Measurements from ENCODE around the gene NINL. TPM values are rescaled to one million over a fixed set of nuclear protein-coding genes. Genes with fewer than 3 reads are reported as not detected.

NINL gene
- polyA plus RNA-seq, 1 of the 3 experiments (the other 2 are of a cell fraction), result 22.5 TPM

DNA sequence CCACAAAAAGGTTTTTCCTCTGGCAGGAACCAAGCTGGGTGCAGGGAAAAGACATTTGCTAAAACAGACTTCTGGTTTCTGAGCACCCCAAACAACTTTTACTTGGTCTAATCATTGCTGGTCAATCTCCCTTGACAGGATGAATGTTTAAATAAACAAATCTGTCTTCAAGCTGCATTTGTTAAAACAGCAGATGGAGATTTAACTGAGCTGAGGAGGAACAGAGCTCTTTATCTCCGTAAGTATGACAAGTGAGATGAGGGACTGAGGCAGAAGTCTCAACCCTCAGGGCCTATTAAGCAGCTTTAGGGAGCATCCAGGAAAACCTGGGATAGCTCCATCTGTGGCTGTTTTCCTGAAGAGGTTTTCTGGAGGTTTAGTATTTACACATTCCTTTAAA, 40.6 kb downstream of the NINL start (continued):
- TF ChIP-seq, protein P1, sequence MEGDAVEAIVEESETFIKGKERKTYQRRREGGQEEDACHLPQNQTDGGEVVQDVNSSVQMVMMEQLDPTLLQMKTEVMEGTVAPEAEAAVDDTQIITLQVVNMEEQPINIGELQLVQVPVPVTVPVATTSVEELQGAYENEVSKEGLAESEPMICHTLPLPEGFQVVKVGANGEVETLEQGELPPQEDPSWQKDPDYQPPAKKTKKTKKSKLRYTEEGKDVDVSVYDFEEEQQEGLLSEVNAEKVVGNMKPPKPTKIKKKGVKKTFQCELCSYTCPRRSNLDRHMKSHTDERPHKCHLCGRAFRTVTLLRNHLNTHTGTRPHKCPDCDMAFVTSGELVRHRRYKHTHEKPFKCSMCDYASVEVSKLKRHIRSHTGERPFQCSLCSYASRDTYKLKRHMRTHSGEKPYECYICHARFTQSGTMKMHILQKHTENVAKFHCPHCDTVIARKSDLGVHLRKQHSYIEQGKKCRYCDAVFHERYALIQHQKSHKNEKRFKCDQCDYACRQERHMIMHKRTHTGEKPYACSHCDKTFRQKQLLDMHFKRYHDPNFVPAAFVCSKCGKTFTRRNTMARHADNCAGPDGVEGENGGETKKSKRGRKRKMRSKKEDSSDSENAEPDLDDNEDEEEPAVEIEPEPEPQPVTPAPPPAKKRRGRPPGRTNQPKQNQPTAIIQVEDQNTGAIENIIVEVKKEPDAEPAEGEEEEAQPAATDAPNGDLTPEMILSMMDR (IDR thresholded peaks at IDR 0.05), result no peak
- TF ChIP-seq, protein P2, sequence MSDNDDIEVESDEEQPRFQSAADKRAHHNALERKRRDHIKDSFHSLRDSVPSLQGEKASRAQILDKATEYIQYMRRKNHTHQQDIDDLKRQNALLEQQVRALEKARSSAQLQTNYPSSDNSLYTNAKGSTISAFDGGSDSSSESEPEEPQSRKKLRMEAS (IDR thresholded peaks at IDR 0.05; ENCODE audit: low read depth), result no peak
- TF ChIP-seq FOXM1 (IDR thresholded peaks at IDR 0.05; ENCODE audit: low read depth) (no peak), EP300 (IDR thresholded peaks at IDR 0.05; ENCODE audit: borderline replicate concordance in 1 of 2, low read depth in 1 of 2, low read length in 1 of 2) (no peak), FOXJ3 (CRISPR knock-in tag; IDR thresholded peaks at IDR 0.05) (no peak), FOSL2 (IDR thresholded peaks at IDR 0.05; ENCODE audit: borderline replicate concordance, low read depth) (no peak)

DNA sequence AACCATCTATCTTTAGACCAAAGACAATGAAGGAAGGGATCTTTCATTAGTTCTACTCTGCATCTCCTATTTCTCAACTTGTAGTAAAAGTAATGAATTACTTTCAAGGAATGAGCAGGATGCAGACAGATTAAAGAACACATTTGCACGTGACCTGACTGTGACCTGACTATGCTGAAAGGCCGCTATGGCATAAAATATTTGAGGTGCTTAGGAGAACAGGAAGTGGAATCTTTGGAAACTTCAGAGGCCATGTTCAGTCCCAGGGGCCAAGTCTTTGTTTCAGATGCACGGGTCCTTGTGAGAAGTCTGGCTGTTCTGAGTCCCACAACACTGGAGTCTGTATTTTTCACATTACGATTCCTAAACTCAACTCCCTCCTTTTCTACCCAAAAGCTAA, 41.0 kb downstream of the NINL start:
- ChIA-PET POLR2A (no interaction called here), CTCF (no interaction called here)
- WGBS (ENCODE audit: low lambda C conversion rate), result 94% methylated on average over 4 of the region's 4 CpGs
- Histone ChIP-seq H3K9ac (no peak overlapping the region), H3K79me2 (ENCODE audit: insufficient read depth) (peaks cover 9% of the 10 kb centered on the region), H3K4me2 (0 out of 2 replicates have a peak overlapping the region, but pooled peaks have one; percentile 0), H3K9me2 (no peaks in the 10 kb centered on the region), H4K20me1 (ENCODE audit: insufficient read depth) (peaks cover 8% of the 10 kb centered on the region), H3K4me1 (ENCODE audit: control insufficient read depth in 1 of 2, insufficient read depth in 2 of 2, low read depth in 1 of 2, low read length in 1 of 2) (peaks cover 33 to 34% of the 10 kb centered on the region in 2 experiments), H2AFZ (ENCODE audit: low read depth) (no peak overlapping the region), H3K4me3 (ENCODE audit: low read depth in 2 of 2, low read length in 1 of 2) (no peak overlapping the region), H3K27ac (ENCODE audit: low read depth in 2 of 2, low read length in 1 of 2) (peak overlapping the region; percentile 45 to 67; a peak in 3 of 4 replicates), H3F3A (replicated peaks; ENCODE audit: insufficient read depth) (peaks cover 11% of the 10 kb centered on the region), H3K27me3 (ENCODE audit: insufficient read depth) (no peaks in the 10 kb centered on the region), H3K9me3 (no peaks in the 10 kb centered on the region), H3K36me3 (replicated peaks in 1 of 2; ENCODE audit: control insufficient read depth in 1 of 2, insufficient read depth in 2 of 2, low read length in 1 of 2) (no peaks in the 10 kb centered on the region)
- DNase-seq, result no peak
- TF ChIP-seq EP300 (IDR thresholded peaks at IDR 0.05; ENCODE audit: borderline replicate concordance in 1 of 2, low read depth in 1 of 2, low read length in 1 of 2) (no peak), SIN3A (IDR thresholded peaks at IDR 0.05; ENCODE audit: borderline replicate concordance, low read depth, low read length) (no peak), TAF1 (IDR thresholded peaks at IDR 0.05; ENCODE audit: borderline replicate concordance, low read depth, low read length) (no peak), RAD21 (IDR thresholded peaks at IDR 0.05; ENCODE audit: low read length) (no peak), FOXJ3 (CRISPR knock-in tag; IDR thresholded peaks at IDR 0.05) (no peak), RXRA (IDR thresholded peaks at IDR 0.05; ENCODE audit: borderline replicate concordance, low read depth) (no peak), RFX5 (IDR thresholded peaks at IDR 0.05; ENCODE audit: low read length) (no peak)
- TF ChIP-seq, protein P3, sequence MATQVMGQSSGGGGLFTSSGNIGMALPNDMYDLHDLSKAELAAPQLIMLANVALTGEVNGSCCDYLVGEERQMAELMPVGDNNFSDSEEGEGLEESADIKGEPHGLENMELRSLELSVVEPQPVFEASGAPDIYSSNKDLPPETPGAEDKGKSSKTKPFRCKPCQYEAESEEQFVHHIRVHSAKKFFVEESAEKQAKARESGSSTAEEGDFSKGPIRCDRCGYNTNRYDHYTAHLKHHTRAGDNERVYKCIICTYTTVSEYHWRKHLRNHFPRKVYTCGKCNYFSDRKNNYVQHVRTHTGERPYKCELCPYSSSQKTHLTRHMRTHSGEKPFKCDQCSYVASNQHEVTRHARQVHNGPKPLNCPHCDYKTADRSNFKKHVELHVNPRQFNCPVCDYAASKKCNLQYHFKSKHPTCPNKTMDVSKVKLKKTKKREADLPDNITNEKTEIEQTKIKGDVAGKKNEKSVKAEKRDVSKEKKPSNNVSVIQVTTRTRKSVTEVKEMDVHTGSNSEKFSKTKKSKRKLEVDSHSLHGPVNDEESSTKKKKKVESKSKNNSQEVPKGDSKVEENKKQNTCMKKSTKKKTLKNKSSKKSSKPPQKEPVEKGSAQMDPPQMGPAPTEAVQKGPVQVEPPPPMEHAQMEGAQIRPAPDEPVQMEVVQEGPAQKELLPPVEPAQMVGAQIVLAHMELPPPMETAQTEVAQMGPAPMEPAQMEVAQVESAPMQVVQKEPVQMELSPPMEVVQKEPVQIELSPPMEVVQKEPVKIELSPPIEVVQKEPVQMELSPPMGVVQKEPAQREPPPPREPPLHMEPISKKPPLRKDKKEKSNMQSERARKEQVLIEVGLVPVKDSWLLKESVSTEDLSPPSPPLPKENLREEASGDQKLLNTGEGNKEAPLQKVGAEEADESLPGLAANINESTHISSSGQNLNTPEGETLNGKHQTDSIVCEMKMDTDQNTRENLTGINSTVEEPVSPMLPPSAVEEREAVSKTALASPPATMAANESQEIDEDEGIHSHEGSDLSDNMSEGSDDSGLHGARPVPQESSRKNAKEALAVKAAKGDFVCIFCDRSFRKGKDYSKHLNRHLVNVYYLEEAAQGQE (IDR thresholded peaks at IDR 0.05; ENCODE audit: low read depth, low read length), result no peak
- TF ChIP-seq, protein P1 (IDR thresholded peaks at IDR 0.05), result no peak

Data from SK-N-SH (cell line).